Heart right ventricle (tissue), 16 donors: ENCODE measurements around the gene NHS. TPM values are rescaled to one million over a fixed set of nuclear protein-coding genes. Genes with fewer than 3 reads are reported as not detected.

Source experiments
- ATAC-seq, 8 donors: fragments of 200-7000 bp; cut with Tn5 transposase; one replicate each; pipeline ENCODE4 v1.9.1; 2020; ENCODE audit warnings: mild to moderate bottlenecking in 8 of 8, moderate library complexity in 8 of 8, moderate number of reproducible peaks in 1 of 8
- DNase-seq, 2 donors: peaks; one replicate each; pipeline ENCODE4 v3.0.0-alpha.2; 2020
- H3K27ac ChIP-seq, 10 donors: fragments of 200-600 bp; sonication (generic) in 2 of 10; one replicate each; pipeline versions ENCODE4 v1.5.0 to v1.8.0; 2020 to 2022; ENCODE audit warnings: mild to moderate bottlenecking in 3 of 10
- H3K27me3 ChIP-seq, 7 donors: fragments of 200-600 bp; one replicate each; pipeline ENCODE4 v1.8.0; 2021 to 2022; ENCODE audit warnings: mild to moderate bottlenecking in 2 of 7
- H3K36me3 ChIP-seq, 9 donors: fragments of 200-600 bp; sonication (generic) in 1 of 9; one replicate each; pipeline versions ENCODE4 v1.5.0 to v1.8.0; 2020 to 2022; ENCODE audit warnings: mild to moderate bottlenecking in 2 of 9
- H3K4me1 ChIP-seq, 9 donors: fragments of 200-600 bp; sonication (generic) in 1 of 9; one replicate each; pipeline versions ENCODE4 v1.5.0 to v1.8.0; 2020 to 2022; ENCODE audit warnings: mild to moderate bottlenecking in 4 of 9
- H3K4me3 ChIP-seq, 10 donors: fragments of 200-600 bp; sonication (generic) in 2 of 10; one replicate each; pipeline versions ENCODE4 v1.5.0 to v1.8.0; 2020 to 2022; ENCODE audit warnings: mild to moderate bottlenecking in 7 of 10, moderate library complexity in 2 of 10
- H3K9me3 ChIP-seq, 11 donors: fragments of 200-600 bp in 10 of 11; sonication (generic) in 2 of 11; one replicate each; pipeline versions ENCODE4 v1.5.0 to v1.8.0; 2013 to 2022; ENCODE audit warnings: mild to moderate bottlenecking in 2 of 11, control low read depth in 1 of 11, moderate library complexity in 1 of 11
- WGBS, 2 donors: extraction: QIAGEN DNeasy Blood & Tissue Kit; methylation state at CpG; one replicate each; pipeline ENCODE4 v1.1.7; 2013; ENCODE audit warnings: inconsistent platforms in 1 of 2; 5-methylcytosine and 5-hydroxymethylcytosine counted together
- intact Hi-C, 10 donors: fragments of 100-400 bp; cut with DNase I; formaldehyde crosslinking; loops; one replicate each; pipeline versions ENCODE4 v1.11.1 to v1.14.2; 2022
- polyA plus RNA-seq, 2 donors: library from polyadenylated mRNA; stranded (reverse); fragments of 200-250 nt; gene quantifications; one replicate each; pipeline ENCODE4 v1.2.3, GENCODE V29; 2013
- total RNA-seq, 10 donors: library from RNA; stranded (reverse); fragmentation: NEBNext Ultra II Directional in 3 of 10; extraction: Animal tissue kit (Norgen Biotek cat#: 25700) in 3 of 10; gene quantifications; one replicate each; pipeline versions ENCODE4 v1.2.1 to v1.2.4, GENCODE V29; 2021 to 2023
- TF ChIP-seq, protein P1 (sequence below), 9 donors: fragments of 200-600 bp; sonication (generic) in 2 of 9; IDR thresholded peaks; one replicate each; pipeline versions ENCODE4 v1.5.0 to v1.8.0; 2021 to 2022; ENCODE audit warnings: antibody characterized with exemption in 9 of 9, mild to moderate bottlenecking in 5 of 9, moderate library complexity in 1 of 9
- donor health status: Arrhythmogenic right ventricular cardiomyopathy.
- donor health status: ischemic (EF 13 %, LVEDD 7.1; RV severe dilation, severe dysfunction).
- donor health status: healthy with polysubstance abuse.
- donor health status: DM: no; HTN: yes; CAD: no.
- donor health status: DM: no; HTN: no; CAD: no.
- donor health status: ischemic (EF 25% LVEDD 6.9; RV normal size, moderate dysfunction).
- donor health status: ischemic (EF 25% LVEDD 5.7; RV mildly dilated, moderate dysfunction).
- donor health status: healthy.
- donor health status: DM: yes; HTN: yes; CAD: no.
- donor health status: Ischemic cardiomyopathy.
- donor health status: ischemic (EF 35%, LVEDD 5.7; RV mildly dilated, moderate dysfunction).
- donor health status: nonischemic (EF 11% LVEDD 7.7; RV severe dilation, severe dysfunction).
- donor health status: DM: yes; HTN: yes; CAD: no.
- donor health status: PGD.
- donor health status: ischemic (EF 29% LVEDD 5.4; RV normal size, mild dysfunction).
- donor health status: nonischemic (EF 23%, LVEDD 6.1; RV moderate dilation, normal function).

NHS gene
- total and polyA plus RNA-seq, 12 donors: 0.20 to 2.7 (median 1.2) TPM

DNA sequence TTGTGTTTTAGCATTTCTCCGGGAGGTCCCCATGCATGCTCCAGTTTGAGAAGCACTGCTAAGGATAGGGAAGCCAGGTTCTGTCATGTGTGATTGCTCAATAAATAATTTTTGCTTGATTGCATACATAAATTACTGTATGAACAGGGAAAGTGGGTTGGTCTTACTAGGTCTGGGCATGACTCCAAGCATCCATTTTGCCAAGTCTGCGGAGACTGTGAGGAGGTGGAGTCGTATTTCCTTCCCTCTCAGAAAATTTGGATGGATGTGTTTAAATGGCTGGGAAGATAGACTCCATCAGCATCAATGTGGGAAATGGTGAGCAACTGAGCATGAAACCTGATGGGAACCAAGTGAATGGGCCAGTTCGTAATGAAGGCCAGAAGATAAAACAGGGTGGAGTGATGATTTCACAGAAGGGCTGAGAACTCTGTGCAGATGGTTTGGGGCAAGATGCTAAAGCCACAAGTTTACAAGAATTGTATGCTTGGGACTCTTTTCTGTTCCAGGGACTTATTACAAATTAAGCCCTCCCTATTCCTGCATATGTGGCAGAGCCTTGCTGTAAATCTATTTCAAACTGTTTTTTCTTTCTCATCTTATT is 84.1 kb downstream of the NHS start:
- H3K9me3 ChIP-seq: no peaks in the 10 kb centered on the region
- no peak overlapping the region for H3K27ac ChIP-seq
- no peaks in the 10 kb centered on the region for H3K4me1 ChIP-seq
- ATAC-seq (peak in 2 of 8 donors; percentile 16 to 49), DNase-seq (peak in 1 of 2 donors; percentile 19)
- H3K27me3 ChIP-seq: peaks cover 0 to 15% (median 0%) of the 10 kb centered on the region in 7 donors
- WGBS, 2 donors: 48 to 49% methylated on average over 4 of the region's 4 CpGs
- no peak overlapping the region for H3K4me3 ChIP-seq
- intact Hi-C loops: no loop called here
- TF ChIP-seq, protein P1, sequence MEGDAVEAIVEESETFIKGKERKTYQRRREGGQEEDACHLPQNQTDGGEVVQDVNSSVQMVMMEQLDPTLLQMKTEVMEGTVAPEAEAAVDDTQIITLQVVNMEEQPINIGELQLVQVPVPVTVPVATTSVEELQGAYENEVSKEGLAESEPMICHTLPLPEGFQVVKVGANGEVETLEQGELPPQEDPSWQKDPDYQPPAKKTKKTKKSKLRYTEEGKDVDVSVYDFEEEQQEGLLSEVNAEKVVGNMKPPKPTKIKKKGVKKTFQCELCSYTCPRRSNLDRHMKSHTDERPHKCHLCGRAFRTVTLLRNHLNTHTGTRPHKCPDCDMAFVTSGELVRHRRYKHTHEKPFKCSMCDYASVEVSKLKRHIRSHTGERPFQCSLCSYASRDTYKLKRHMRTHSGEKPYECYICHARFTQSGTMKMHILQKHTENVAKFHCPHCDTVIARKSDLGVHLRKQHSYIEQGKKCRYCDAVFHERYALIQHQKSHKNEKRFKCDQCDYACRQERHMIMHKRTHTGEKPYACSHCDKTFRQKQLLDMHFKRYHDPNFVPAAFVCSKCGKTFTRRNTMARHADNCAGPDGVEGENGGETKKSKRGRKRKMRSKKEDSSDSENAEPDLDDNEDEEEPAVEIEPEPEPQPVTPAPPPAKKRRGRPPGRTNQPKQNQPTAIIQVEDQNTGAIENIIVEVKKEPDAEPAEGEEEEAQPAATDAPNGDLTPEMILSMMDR (IDR thresholded peaks at IDR 0.05): no peak
- no peaks in the 10 kb centered on the region for H3K36me3 ChIP-seq

DNA sequence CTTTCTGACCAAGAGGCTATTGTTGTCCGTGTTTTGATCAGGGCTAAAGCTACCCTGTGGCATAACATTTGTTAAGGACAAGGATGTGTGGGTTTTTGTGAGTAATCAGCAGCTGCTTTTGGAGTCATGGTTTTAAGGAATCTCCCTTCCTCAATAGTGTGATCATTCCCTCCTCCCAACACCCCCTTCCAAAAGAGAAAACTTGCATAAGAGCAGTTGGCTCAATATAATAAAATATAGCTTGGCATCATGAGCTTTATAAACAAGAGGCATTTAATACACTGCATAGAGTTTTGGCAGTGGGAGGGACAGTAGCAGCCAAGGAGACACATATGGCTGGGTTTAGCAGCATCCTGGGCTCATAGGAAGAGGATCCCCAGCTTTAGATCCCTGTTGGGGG is 84.7 kb downstream of the NHS start:
- WGBS, 2 donors: 56% methylated on average over 1 of the region's 1 CpG
- Histone ChIP-seq H3K27ac (no peak overlapping the region), H3K4me1 (no peaks in the 10 kb centered on the region), H3K4me3 (no peak overlapping the region), H3K36me3 (no peaks in the 10 kb centered on the region), H3K27me3 (peaks cover 0 to 15% (median 0%) of the 10 kb centered on the region in 7 donors), H3K9me3 (no peaks in the 10 kb centered on the region)
- DNase-seq (no peak), ATAC-seq (no peak)
- TF ChIP-seq, protein P1 (IDR thresholded peaks at IDR 0.05): no peak
- intact Hi-C loops: no loop called here

DNA sequence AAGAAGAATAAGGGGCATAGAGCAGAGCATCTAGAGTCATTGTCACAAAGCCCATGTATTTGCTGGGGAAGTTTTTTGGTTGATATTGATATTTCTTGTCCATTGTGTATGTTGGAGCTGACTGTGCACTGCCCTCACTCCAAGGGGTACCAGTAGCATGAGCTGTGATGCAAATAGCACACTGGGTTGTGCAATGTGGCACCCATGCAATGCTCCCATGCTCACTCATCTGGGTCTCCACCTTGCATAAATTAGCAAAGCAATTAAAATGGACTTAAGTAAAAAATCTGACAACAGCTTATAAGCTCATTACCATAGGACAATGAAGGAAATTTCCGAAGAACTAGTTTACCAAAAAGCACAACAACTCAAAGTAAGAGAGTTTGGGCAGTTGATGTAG is 87.9 kb downstream of the NHS start:
- intact Hi-C loops: no loop called here
- no peak for DNase-seq
- no peak overlapping the region for H3K27ac ChIP-seq
- H3K4me1 ChIP-seq: no peaks in the 10 kb centered on the region
- ATAC-seq: no peak
- H3K36me3 ChIP-seq: no peaks in the 10 kb centered on the region
- no peaks in the 10 kb centered on the region for H3K9me3 ChIP-seq
- 88 to 90% methylated on average over 1 of the region's 1 CpG for WGBS, 2 donors
- no peak overlapping the region for H3K4me3 ChIP-seq
- H3K27me3 ChIP-seq: peaks cover 0 to 12% (median 0%) of the 10 kb centered on the region in 7 donors
- TF ChIP-seq, protein P1 (IDR thresholded peaks at IDR 0.05): no peak

DNA sequence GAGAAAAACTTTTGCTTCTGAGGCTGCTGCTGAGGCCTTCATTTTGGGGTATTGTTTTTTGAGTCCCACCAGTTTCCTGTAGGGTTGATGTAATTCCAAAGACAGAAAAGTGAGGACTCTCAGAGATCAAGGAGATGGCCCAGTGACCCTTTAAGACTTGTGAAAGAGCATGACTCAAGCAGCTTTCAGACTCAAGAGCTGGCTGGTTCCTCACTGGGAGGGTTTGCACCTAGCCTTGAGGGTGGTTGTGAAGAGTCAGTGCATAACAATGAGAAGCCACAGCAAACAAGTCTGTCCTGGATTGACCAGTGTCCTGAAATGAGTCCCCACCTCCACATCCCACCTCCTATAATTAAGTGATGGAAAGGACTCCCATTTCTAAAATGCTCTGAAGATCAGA is 89.2 kb downstream of the NHS start:
- no peaks in the 10 kb centered on the region for H3K9me3 ChIP-seq
- intact Hi-C loops: no loop called here
- no peak overlapping the region for H3K27ac ChIP-seq
- TF ChIP-seq, protein P1 (IDR thresholded peaks at IDR 0.05): no peak
- H3K4me1 ChIP-seq: no peaks in the 10 kb centered on the region
- ATAC-seq (no peak), DNase-seq (no peak)
- no peaks in the 10 kb centered on the region for H3K36me3 ChIP-seq
- H3K27me3 ChIP-seq: peaks cover 0 to 10% (median 0%) of the 10 kb centered on the region in 7 donors
- no peak overlapping the region for H3K4me3 ChIP-seq
